A549 (cell line): Measurements from ENCODE around the gene GFM1.

Experiments
- CTCF ChIP-seq: fragments of >200 bp; sonication (Bioruptor Twin); formaldehyde crosslinking; IDR thresholded peaks from 3 replicates; pipeline ENCODE4 v1.5.1; 2016
- EP300 ChIP-seq, 2 experiments: fragments of >200 bp; sonication (Bioruptor Twin); formaldehyde crosslinking; IDR thresholded peaks; 2 replicates in 1 of 2; 3 replicates in 1 of 2; pipeline ENCODE4 v1.6.1; 2016 to 2017
- HEYL ChIP-seq: fragments of 250-450 bp; sonication (Bioruptor Pico); IDR thresholded peaks from 2 replicates; pipeline ENCODE4 v1.8.0; 2021; ENCODE audit warnings: mild to moderate bottlenecking, moderate library complexity
- POLR2A ChIP-seq: IDR thresholded peaks from 2 replicates; pipeline ENCODE4 v1.6.1; 2012; ENCODE audit warnings: mild to moderate bottlenecking, low read length

- TF ChIP-seq POLR2A (no peak), EP300 (IDR thresholded peaks at IDR 0.05) (no peak), CTCF (no peak), HEYL (no peak)
Measured at GRCh38 chr3:158660711-158661110, 16.4 kb downstream of the GFM1 start.
